Measurements from ENCODE around the gene CR1L.
"Not testable (repeated sequence)": the region's sequence is repeated elsewhere in the genome, so short reads cannot be mapped to it uniquely, and the experiment has no call there.

CR1L gene

GRCh38 chr1:207680590-207681388, 35.9 kb downstream of the CR1L start:
- in situ Hi-C loops (cut with MboI; ENCODE audit: low sequenced_read_pairs), result not testable (repeated sequence)

GRCh38 chr1:207682872-207683434, 38.0 kb downstream of the CR1L start:
- in situ Hi-C loops (cut with MboI; ENCODE audit: low sequenced_read_pairs), result not testable (repeated sequence)

DNA sequence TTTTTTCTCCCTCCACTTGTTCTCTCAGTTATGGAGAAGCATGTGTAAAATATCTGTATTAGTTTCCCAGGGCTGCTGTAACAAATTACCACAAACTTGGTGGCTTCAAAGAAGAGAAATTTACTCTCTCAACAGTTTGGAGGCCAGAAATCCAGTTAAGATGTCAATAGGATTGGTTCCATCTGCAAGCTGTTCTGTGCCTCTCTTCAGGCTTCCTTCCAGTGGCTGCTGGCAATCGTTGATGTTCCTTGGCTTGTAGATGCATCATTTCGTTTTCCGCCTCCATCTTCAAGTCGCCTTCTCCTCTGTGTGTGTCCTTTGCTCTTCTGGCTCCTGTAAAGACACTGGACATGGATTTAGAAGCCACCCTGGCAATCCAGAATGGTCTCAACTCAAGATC, 45.6 kb downstream of the CR1L start:
- in situ Hi-C loops (cut with MboI; ENCODE audit: low sequenced_read_pairs), result not testable (repeated sequence)

GRCh38 chr1:207691010-207691409, 46.1 kb downstream of the CR1L start:
- in situ Hi-C loops (cut with MboI; ENCODE audit: low sequenced_read_pairs), result no loop called here

DNA sequence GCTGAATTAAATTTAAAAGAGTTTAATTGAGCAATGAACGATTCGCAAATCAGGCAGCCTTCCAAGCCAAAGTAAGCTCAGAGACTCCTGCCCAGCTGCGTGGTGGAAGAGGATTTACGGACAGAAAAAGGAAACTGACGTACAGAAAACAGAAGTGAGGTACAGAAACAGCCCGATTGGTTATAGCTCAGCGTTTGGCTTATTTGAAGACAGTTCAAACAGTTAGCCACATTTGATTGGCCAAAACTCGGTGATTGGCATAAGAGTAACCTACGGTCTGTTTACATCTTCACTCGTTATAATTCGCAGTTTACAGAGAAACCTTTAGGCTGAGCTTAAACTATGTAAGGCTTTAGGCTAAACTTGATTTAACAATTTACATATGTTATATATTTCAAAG, 46.9 kb downstream of the CR1L start:
- in situ Hi-C loops (cut with MboI; ENCODE audit: low sequenced_read_pairs), result no loop called here

DNA sequence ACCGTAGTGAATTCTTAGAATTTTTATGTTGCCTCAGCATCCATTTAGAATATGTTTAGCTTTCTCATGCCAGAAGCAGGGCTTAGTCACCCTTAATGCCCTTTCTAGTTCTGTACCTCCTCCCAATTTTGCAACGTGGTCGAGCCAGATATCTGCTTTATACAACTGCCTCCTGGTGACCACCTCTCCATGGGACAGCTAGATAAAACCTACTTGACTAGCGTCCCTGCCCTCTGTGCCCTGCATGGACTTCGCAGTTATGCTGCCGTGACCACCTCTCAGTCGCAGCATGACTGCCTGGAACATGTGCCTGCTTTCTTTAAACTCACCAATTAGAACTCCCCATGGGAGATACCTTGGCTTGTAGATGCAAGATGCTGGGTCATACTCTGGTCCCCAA, 47.4 kb downstream of the CR1L start:
- in situ Hi-C loops (cut with MboI; ENCODE audit: low sequenced_read_pairs), result not testable (repeated sequence)

- in situ Hi-C loops (cut with MboI; ENCODE audit: low sequenced_read_pairs), result no loop called here
Observed at GRCh38 chr1:207695891-207696290, 51.0 kb downstream of the CR1L start.

DNA sequence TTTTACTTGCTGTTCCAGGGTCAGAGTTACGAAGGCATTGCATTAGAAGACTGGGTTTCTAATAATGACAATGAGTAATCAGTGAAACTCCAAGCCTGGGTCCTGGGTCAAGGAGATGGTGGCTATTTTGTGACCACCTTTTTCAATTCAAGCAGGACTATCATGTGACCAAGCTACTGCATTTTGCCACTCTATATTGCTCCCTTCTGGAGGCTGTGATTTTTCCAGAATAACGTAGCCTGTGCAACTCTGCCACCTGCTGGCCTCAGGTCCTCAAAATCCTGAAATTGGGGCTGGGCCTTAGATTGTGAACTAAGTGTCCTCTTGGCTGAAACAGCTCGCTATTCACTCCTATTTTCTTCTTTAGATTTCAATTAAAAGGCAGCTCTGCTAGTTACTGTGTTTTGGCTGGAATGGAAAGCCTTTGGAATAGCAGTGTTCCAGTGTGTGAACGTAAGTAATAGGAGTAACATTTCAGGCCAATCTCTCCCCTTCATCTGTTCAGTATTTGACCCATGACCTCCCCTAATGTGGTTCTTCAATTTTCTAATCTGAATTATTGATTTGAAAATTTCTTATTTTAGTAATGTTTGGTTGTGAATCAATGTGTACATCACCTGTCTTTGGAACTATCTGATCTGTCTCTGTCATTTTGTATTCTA, 54.0 kb downstream of the CR1L start:
- in situ Hi-C loops (cut with MboI; ENCODE audit: low sequenced_read_pairs), result no loop called here

GRCh38 chr1:207702317-207702716, 57.4 kb downstream of the CR1L start:
- in situ Hi-C loops (cut with MboI; ENCODE audit: low sequenced_read_pairs), result no loop called here

DNA sequence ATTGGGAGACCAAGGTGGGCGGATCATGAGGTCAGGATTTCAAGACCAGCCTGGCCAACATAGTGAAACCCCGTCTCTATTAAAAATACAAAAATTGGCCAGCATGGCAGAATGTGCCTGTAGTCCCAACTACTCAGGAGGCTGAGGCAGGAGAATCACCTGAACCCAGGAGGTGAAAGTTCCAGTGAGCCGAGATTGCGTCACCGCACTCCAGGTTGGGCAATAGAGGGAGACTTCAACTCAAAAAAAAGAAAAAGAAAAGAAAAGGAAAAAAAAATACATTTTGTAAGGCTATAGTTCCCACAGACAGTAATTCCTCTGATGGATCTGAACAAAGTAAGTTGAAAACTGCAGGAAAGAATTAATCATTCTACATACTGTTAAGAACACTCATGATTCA, 58.8 kb downstream of the CR1L start:
- in situ Hi-C loops (cut with MboI; ENCODE audit: low sequenced_read_pairs), result no loop called here

DNA sequence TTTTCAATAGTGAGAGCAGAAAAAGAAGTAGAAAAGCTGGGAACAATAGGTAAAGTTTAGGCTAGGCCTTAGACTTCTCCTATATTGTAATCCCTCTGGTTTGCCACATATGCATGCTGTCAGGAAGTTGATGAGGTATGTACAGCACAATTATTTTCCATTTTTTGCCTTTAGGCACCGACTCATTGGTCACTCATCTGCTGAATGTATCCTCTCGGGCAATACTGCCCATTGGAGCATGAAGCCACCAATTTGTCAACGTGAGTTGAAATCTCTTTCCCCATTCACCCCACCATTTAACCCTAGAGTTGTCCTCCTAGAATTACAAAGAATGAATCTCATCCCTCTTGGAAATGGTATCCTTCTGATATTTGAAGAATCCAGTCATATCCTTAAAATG, 63.1 kb downstream of the CR1L start:
- in situ Hi-C loops (cut with MboI; ENCODE audit: low sequenced_read_pairs), result not testable (repeated sequence)

DNA sequence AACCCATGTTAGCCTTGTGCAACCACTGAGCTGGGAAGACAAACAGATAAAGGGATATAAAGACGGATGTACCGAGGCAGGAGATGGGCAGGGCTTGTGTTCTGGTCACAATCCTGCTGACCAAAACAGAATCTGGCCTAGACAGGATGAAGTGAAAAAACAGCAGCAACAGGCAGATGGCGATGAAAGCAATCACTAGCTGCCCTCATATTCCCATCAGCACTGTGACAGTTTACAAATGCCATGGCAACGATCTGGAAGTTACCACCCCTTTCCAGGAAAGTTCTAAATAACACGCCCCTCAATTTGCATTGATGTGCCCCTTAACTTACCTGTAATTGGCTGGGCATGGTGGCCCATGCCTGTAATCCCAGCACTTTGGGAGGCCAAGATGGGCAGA, 66.4 kb downstream of the CR1L start:
- in situ Hi-C loops (cut with MboI; ENCODE audit: low sequenced_read_pairs), result no loop called here

GRCh38 chr1:207712701-207713100, 67.8 kb downstream of the CR1L start:
- in situ Hi-C loops (cut with MboI; ENCODE audit: low sequenced_read_pairs), result not testable (repeated sequence)

- in situ Hi-C loops (cut with MboI; ENCODE audit: low sequenced_read_pairs), result no loop called here
Observed at GRCh38 chr1:207713529-207713928, 68.6 kb downstream of the CR1L start.

DNA sequence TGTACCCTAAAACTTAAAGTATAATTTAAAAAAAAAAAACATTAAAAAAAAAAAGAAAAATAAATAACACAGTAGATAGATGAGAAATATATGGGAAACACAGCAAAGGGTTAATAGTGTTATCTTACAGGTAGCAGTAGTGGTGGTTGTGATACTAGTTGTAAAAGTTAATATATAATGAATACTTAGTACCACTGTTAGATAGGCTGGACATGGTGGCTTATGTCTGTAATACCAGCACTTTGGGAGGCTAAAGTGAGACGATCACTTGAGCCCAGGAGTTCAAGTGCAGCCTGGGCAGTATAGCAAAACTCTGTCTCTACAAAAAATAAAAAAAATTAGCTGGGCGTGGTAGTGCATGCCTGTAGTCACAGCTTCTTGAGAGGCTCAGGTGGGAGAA, 74.3 kb downstream of the CR1L start:
- in situ Hi-C loops (cut with MboI; ENCODE audit: low sequenced_read_pairs), result no loop called here

- in situ Hi-C loops (cut with MboI; ENCODE audit: low sequenced_read_pairs), result not testable (repeated sequence)
Observed at GRCh38 chr1:207728200-207728858, 83.4 kb downstream of the CR1L start.

DNA sequence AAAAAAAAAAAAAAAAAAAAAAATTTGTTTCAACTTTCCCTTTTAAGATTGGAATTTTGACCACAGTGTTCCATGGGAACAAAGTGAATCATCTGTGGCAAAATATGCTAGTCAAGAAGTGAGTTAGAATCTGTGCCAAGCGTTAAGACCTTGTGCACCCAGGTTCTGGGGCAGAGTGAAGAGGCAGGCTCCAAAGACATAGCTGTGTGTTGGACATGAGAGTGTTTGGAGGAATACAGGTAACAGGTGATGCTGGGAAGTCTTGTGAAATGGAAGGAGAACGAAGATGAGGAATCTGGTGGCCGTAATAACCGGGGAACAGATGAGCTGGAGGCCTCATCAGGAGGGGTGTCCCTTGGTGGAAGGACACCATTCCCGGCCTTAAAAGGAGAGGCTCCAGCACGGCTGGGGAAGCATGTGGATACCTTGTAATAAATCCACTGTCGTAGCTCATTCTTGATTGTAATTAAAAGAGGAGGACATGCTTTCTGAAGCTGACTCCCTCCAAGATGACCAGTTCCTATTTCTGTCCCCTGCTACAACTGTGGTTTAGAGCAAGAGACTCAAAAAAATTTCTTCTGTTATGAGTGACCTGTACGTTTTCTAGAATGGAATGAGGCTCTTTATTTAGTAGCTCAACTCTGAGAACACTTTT, 92.7 kb downstream of the CR1L start:
- in situ Hi-C loops (cut with MboI; ENCODE audit: low sequenced_read_pairs), result not testable (repeated sequence)

- in situ Hi-C loops (cut with MboI; ENCODE audit: low sequenced_read_pairs), result not testable (repeated sequence)
Observed at GRCh38 chr1:207738158-207738659, 93.3 kb downstream of the CR1L start.

- in situ Hi-C loops (cut with MboI; ENCODE audit: low sequenced_read_pairs), result no loop called here
Observed at GRCh38 chr1:207740207-207740606, 95.3 kb downstream of the CR1L start.

DNA sequence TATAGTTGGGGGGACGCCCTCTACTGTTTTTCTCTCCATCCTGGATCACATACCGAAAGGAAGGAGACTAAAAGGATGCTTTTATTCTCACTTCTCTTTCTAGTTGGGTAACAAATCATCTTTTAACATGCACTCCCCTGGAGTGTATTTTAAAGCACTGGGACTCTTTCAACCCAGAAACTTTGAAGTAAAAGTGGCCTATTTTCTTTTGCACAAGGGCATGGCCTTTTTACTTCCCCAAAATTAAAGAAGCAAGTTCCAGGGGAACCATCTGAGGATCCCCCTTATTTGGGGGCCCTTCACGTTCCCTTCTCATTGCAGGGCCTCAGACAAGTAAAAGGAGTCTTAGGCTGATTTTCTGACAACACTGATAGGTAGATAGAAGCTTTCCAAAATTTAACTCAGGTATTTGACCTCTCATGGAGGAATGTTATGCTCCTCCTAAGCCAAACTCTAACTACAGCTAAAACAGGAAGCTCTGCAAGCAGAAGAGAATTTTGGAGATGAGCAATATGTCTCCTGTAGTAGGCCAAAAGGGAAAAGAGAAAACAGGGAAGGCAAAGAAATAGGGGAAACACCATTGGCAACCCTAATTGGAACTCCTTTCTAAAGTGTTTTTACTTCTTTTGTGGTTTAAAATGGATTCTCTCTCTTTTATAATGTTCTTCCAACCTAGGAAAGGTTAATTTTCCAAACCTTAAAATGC, 98.1 kb downstream of the CR1L start:
- in situ Hi-C loops (cut with MboI; ENCODE audit: low sequenced_read_pairs), result no loop called here

Data from hTERT RPE-1 (cell line).